SK-N-MC (cell line): Measurements from ENCODE around the gene WDHD1.

ENCODE experiments used
- DNase-seq: peaks from one replicate; pipeline ENCODE4 v3.0.0-alpha.2; 2011; ENCODE audit warnings: low read depth, low spot score
- H3K27ac ChIP-seq: fragments of 200-600 bp; sonication (generic); 2 replicates; pipeline ENCODE4 v1.5.1; 2016; ENCODE audit warnings: mixed run types
- H3K36me3 ChIP-seq: fragments of 200-600 bp; sonication (generic); 2 replicates; pipeline ENCODE4 v1.6.1; 2017; ENCODE audit warnings: antibody characterized with exemption, low read length, mixed read lengths; ENCODE audit not compliant: insufficient read depth
- H3K4me3 ChIP-seq: fragments of 200-600 bp; sonication (generic); 2 replicates; pipeline ENCODE4 v1.5.1; 2016
- H3K9ac ChIP-seq: fragments of 200-600 bp; sonication (generic); 2 replicates; pipeline ENCODE4 v1.8.0; 2017; ENCODE audit warnings: mixed run types, mixed read lengths; ENCODE audit not compliant: insufficient read length
- H3K9me3 ChIP-seq: fragments of 200-600 bp; sonication (generic); 2 replicates; pipeline ENCODE4 v1.6.1; 2017; ENCODE audit warnings: low read depth, mild to moderate bottlenecking, antibody characterized with exemption, low read length, moderate library complexity, mixed read lengths
- EZH2 ChIP-seq: fragments of 200-600 bp; sonication (generic); IDR thresholded peaks from one replicate; pipeline ENCODE4 v1.6.1; 2017; ENCODE audit warnings: antibody characterized with exemption
- FOXP2 ChIP-seq: optimal IDR thresholded peaks from 2 replicates; pipeline ENCODE3; 2011; ENCODE audit warnings: mild to moderate bottlenecking, moderate library complexity; ENCODE audit not compliant: insufficient read depth; ENCODE audit errors: extremely low read length, control extremely low read depth
- POLR2AphosphoS5 ChIP-seq: IDR thresholded peaks from 2 replicates; pipeline ENCODE4 v1.6.1; 2012; ENCODE audit warnings: mild to moderate bottlenecking, low read depth, low read length, borderline replicate concordance

The WDHD1 gene

GRCh38 chr14:55062517-55063351, 35.8 kb upstream of the WDHD1 start:
- Histone ChIP-seq H3K27ac (no peak overlapping the region), H3K36me3 (peaks cover 88% of the 10 kb centered on the region), H3K9ac (no peak overlapping the region), H3K9me3 (no peaks in the 10 kb centered on the region), H3K4me3 (no peak overlapping the region)
- TF ChIP-seq EZH2 (no peak), POLR2AphosphoS5 (no peak), FOXP2 (no peak)
- no peak for DNase-seq

- TF ChIP-seq POLR2AphosphoS5 (no peak), FOXP2 (no peak), EZH2 (no peak)
- DNase-seq: no peak
- no peak overlapping the region for H3K4me3 ChIP-seq
- H3K36me3 ChIP-seq: peaks cover 93% of the 10 kb centered on the region
- no peak overlapping the region for H3K9ac ChIP-seq
- H3K9me3 ChIP-seq: no peaks in the 10 kb centered on the region
- no peak overlapping the region for H3K27ac ChIP-seq
Measured at GRCh38 chr14:55059333-55059732, 32.4 kb upstream of the WDHD1 start.

GRCh38 chr14:55057919-55058318, 31.0 kb upstream of the WDHD1 start:
- TF ChIP-seq POLR2AphosphoS5: no peak
- no peak for TF ChIP-seq EZH2
- TF ChIP-seq FOXP2: no peak
- no peak overlapping the region for H3K4me3 ChIP-seq
- no peak overlapping the region for H3K27ac ChIP-seq
- no peak overlapping the region for H3K9ac ChIP-seq
- DNase-seq: no peak
- H3K36me3 ChIP-seq: peaks cover 93% of the 10 kb centered on the region
- no peaks in the 10 kb centered on the region for H3K9me3 ChIP-seq

GRCh38 chr14:55054098-55054497, 27.2 kb upstream of the WDHD1 start:
- H3K9ac ChIP-seq: no peak overlapping the region
- H3K36me3 ChIP-seq: peaks cover 64% of the 10 kb centered on the region
- H3K9me3 ChIP-seq: no peaks in the 10 kb centered on the region
- TF ChIP-seq POLR2AphosphoS5 (no peak), EZH2 (no peak), FOXP2 (no peak)
- peak overlapping the region; percentile 28; the same call in 1 of the 2 replicates for H3K4me3 ChIP-seq
- no peak overlapping the region for H3K27ac ChIP-seq
- no peak for DNase-seq

GRCh38 chr14:55053500-55053899, 26.6 kb upstream of the WDHD1 start:
- no peak for TF ChIP-seq EZH2
- TF ChIP-seq POLR2AphosphoS5: no peak
- no peak for TF ChIP-seq FOXP2
- Histone ChIP-seq H3K36me3 (peaks cover 58% of the 10 kb centered on the region), H3K4me3 (peak overlapping the region; percentile 99), H3K27ac (no peak overlapping the region), H3K9me3 (no peaks in the 10 kb centered on the region), H3K9ac (no peak overlapping the region)
- DNase-seq: no peak

- H3K9ac ChIP-seq: peak overlapping the region; percentile 100
- peak overlapping the region; percentile 99; the same call in 1 of the 2 replicates for H3K27ac ChIP-seq
- peaks cover 53% of the 10 kb centered on the region for H3K36me3 ChIP-seq
- TF ChIP-seq POLR2AphosphoS5: 0 out of 2 replicates have a peak, but pooled peaks have one; percentile 10
- TF ChIP-seq EZH2: no peak
- H3K9me3 ChIP-seq: no peaks in the 10 kb centered on the region
- H3K4me3 ChIP-seq: peak overlapping the region; percentile 99
- DNase-seq: no peak
Measured at GRCh38 chr14:55053018-55053417, 26.1 kb upstream of the WDHD1 start.

GRCh38 chr14:55052269-55052930, 25.5 kb upstream of the WDHD1 start:
- peak overlapping the region; percentile 99 for H3K4me3 ChIP-seq
- peaks cover 48% of the 10 kb centered on the region for H3K36me3 ChIP-seq
- TF ChIP-seq FOXP2 (no peak), POLR2AphosphoS5 (no peak), EZH2 (no peak)
- H3K9ac ChIP-seq: peak overlapping the region; percentile 100
- no peak for DNase-seq
- peak overlapping the region; percentile 99 for H3K27ac ChIP-seq
- H3K9me3 ChIP-seq: no peaks in the 10 kb centered on the region

GRCh38 chr14:55051423-55052268, 24.7 kb upstream of the WDHD1 start, which contains the start of gene MAPK1IP1L:
Gene MAPK1IP1L, plus strand, starts transcription at chr14:55051647. Its CDS starts 10,037 bp downstream, at chr14:55061684.
- peaks cover 40% of the 10 kb centered on the region for H3K36me3 ChIP-seq
- DNase-seq: peak; percentile 95
- peak within 1 kb of the TSS; percentile 100 for H3K9ac ChIP-seq
- peak within 1 kb of the TSS; percentile 99 for H3K27ac ChIP-seq
- no peaks in the 10 kb centered on the region for H3K9me3 ChIP-seq
- peak; percentile 96 for TF ChIP-seq FOXP2
- TF ChIP-seq EZH2: no peak
- peak; percentile 97 for TF ChIP-seq POLR2AphosphoS5
- H3K4me3 ChIP-seq: peak within 1 kb of the TSS; percentile 99
